Endothelial cell of umbilical vein (primary cell): ENCODE data around the gene IMPG2. TPM values are rescaled to one million over a fixed set of nuclear protein-coding genes. Genes with fewer than 3 reads are reported as not detected.

Experiments used
- BruUV-seq: library from RNA; stranded (reverse); fragments of 400-500 nt; replicated peaks from 2 replicates; lab custom pipeline; 2021; lab: Mats Ljungman, UMichigan
- CTCF ChIA-PET: fragments of 300-600, 350-600 bp; sonication (Branson Sonifier 250); formaldehyde crosslinking; loops from one replicate; lab custom pipeline; 2021; ENCODE audit warnings: antibody characterized with exemption, inconsistent platforms; lab: Charles Lee
- POLR2A ChIA-PET: fragments of 300-600, 350-600 bp; sonication (Branson Sonifier 250); formaldehyde crosslinking; loops from one replicate; lab custom pipeline; 2021; ENCODE audit warnings: antibody characterized with exemption, inconsistent platforms; lab: Charles Lee
- DNase-seq: peaks from one replicate; pipeline ENCODE4 v3.0.0-alpha.2; 2011; ENCODE audit warnings: low read depth, low spot score
- FAIRE-seq: peaks from 2 replicates; lab custom pipeline; 2011; peaks lifted over from hg19 to GRCh38; lab: Jason Lieb, UNC
- H2AFZ ChIP-seq: 2 replicates; pipeline ENCODE4 v1.6.0; 2012; ENCODE audit warnings: low read depth, low read length, control low read depth, inconsistent platforms
- H3K27ac ChIP-seq: 2 replicates; pipeline ENCODE4 v1.5.1; 2011; ENCODE audit warnings: low read depth, mild to moderate bottlenecking, control low read depth, low read length, moderate library complexity; ENCODE audit not compliant: insufficient read depth
- H3K27me3 ChIP-seq, 2 experiments: 2 replicates each; pipeline versions ENCODE4 v1.6.0 to v1.6.1; 2011; ENCODE audit warnings: low read length in 2 of 2, mixed read lengths in 1 of 2; ENCODE audit not compliant: control insufficient read depth in 2 of 2, insufficient read depth in 2 of 2
- H3K36me3 ChIP-seq, 2 experiments: 2 replicates in 1 of 2; 3 replicates in 1 of 2; pipeline ENCODE4 v1.5.1; 2011; ENCODE audit warnings: low read length in 2 of 2, mild to moderate bottlenecking in 1 of 2, moderate library complexity in 1 of 2; ENCODE audit not compliant: control insufficient read depth in 2 of 2, insufficient read depth in 2 of 2; ENCODE audit errors: extremely low read depth in 1 of 2
- H3K4me1 ChIP-seq: 3 replicates; pipeline ENCODE4 v1.5.1; 2011; ENCODE audit warnings: mild to moderate bottlenecking, low read length; ENCODE audit not compliant: control insufficient read depth, insufficient read depth; ENCODE audit errors: extremely low read depth
- H3K4me2 ChIP-seq: 2 replicates; pipeline ENCODE4 v1.6.1; 2011; ENCODE audit warnings: low read length, control low read depth, mixed read lengths; ENCODE audit not compliant: insufficient read depth
- H3K4me3 ChIP-seq, 3 experiments: fragments of 200-600 bp in 1 of 3; sonication (generic), shearing (Covaris generic) in 1 of 3; replicated peaks in 1 of 3; 2 replicates each; pipeline ENCODE4 v1.5.1; 2011 to 2016; ENCODE audit warnings: control low read depth in 3 of 3, low read length in 3 of 3, mild to moderate bottlenecking in 2 of 3, inconsistent platforms in 1 of 3, low read depth in 1 of 3, moderate library complexity in 1 of 3; ENCODE audit not compliant: insufficient read depth in 1 of 3
- H3K79me2 ChIP-seq: 2 replicates; pipeline ENCODE4 v1.6.0; 2012; ENCODE audit warnings: low read length, inconsistent platforms; ENCODE audit not compliant: control insufficient read depth, insufficient read depth
- H3K9ac ChIP-seq: replicated peaks from 2 replicates; pipeline ENCODE3; 2011; ENCODE audit warnings: low read length, control low read depth; ENCODE audit not compliant: insufficient read depth; ENCODE audit errors: extremely low read depth
- H3K9me1 ChIP-seq: replicated peaks from 3 replicates; pipeline ENCODE4 v1.6.0; 2011; ENCODE audit warnings: mild to moderate bottlenecking, low read length; ENCODE audit not compliant: control insufficient read depth, insufficient read depth; ENCODE audit errors: extremely low read depth
- H3K9me3 ChIP-seq: replicated peaks from 2 replicates; pipeline ENCODE4 v1.5.1; 2012; ENCODE audit warnings: low read length, inconsistent platforms; ENCODE audit not compliant: control insufficient read depth, insufficient read depth
- H4K20me1 ChIP-seq: replicated peaks from 2 replicates; pipeline ENCODE3; 2011; ENCODE audit warnings: mild to moderate bottlenecking, low read length; ENCODE audit not compliant: control insufficient read depth, insufficient read depth; ENCODE audit errors: extremely low read depth
- CTCF ChIP-seq, 2 donors: IDR thresholded peaks; 1 replicate in 1 of 2; 2 replicates in 1 of 2; pipeline ENCODE4 v1.5.1; 2011; ENCODE audit warnings: low read length in 2 of 2, mild to moderate bottlenecking in 2 of 2, moderate library complexity in 2 of 2, control low read depth in 1 of 2, inconsistent platforms in 1 of 2, low read depth in 1 of 2; ENCODE audit not compliant: insufficient read depth in 1 of 2; ENCODE audit errors: extremely low read depth in 1 of 2
- EZH2 ChIP-seq: IDR thresholded peaks from 2 replicates; pipeline ENCODE4 v1.6.1; 2012; ENCODE audit warnings: borderline replicate concordance, low read depth, mild to moderate bottlenecking, moderate library complexity, low read length, inconsistent platforms; ENCODE audit not compliant: severe bottlenecking
- FOS ChIP-seq: IDR thresholded peaks from 2 replicates; pipeline ENCODE4 v1.6.1; 2011; ENCODE audit warnings: mild to moderate bottlenecking, low read length, moderate library complexity, borderline replicate concordance; ENCODE audit not compliant: insufficient read depth
- GATA2 ChIP-seq: IDR thresholded peaks from 2 replicates; pipeline ENCODE4 v1.7.0; 2011; ENCODE audit warnings: low read depth, mild to moderate bottlenecking, moderate library complexity, mixed read lengths, low read length; ENCODE audit not compliant: insufficient read length, insufficient read depth
- JUN ChIP-seq: IDR thresholded peaks from 2 replicates; pipeline ENCODE4 v1.6.1; 2011; ENCODE audit warnings: borderline replicate concordance, low read depth; ENCODE audit not compliant: insufficient read length, insufficient read depth
- MYC ChIP-seq: IDR thresholded peaks from one replicate; pipeline ENCODE4 v1.6.1; 2011; ENCODE audit warnings: mild to moderate bottlenecking, low read depth, low read length
- POLR2A ChIP-seq: IDR thresholded peaks from 2 replicates; pipeline ENCODE4 v1.6.1; 2012; ENCODE audit warnings: low read depth, mild to moderate bottlenecking, control low read depth, low read length
- POLR2AphosphoS5 ChIP-seq: IDR thresholded peaks from 2 replicates; pipeline ENCODE4 v1.6.1; 2012; ENCODE audit warnings: low read depth, mild to moderate bottlenecking, control low read depth, low read length, moderate library complexity; ENCODE audit not compliant: insufficient read depth
- dilution Hi-C: fragments of 300-500 bp; cut with MboI; formaldehyde crosslinking; loops from one replicate; pipeline ENCODE4 v1.15.0; 2019; ENCODE audit warnings: low sequenced_read_pairs; ENCODE audit not compliant: extremely low pct_ligation_motif_present
- intact Hi-C: fragments of 100-400 bp; cut with micrococcal nuclease; formaldehyde crosslinking; loops from one replicate; pipeline ENCODE4 v1.10.0; 2022
- polyA plus RNA-seq, 4 experiments: library from polyadenylated mRNA; depleted of rRNA in 3 of 4; stranded (reverse) in 3 of 4; unstranded in 1 of 4; fragments of >200 nt; gene quantifications; 2 replicates each; pipeline versions ENCODE4 v1.2.1 to v1.2.3, GENCODE V29; 2011 to 2012; ENCODE audit warnings: missing spikeins in 1 of 4
- total RNA-seq: library from RNA; stranded (reverse); gene quantifications from 2 replicates; pipeline ENCODE4 v1.2.3, GENCODE V29; 2021
- TF ChIP-seq, protein P1 (sequence below): IDR thresholded peaks from 2 replicates; pipeline ENCODE4 v1.6.1; 2011; ENCODE audit not compliant: insufficient read depth, insufficient read length

The IMPG2 gene
- total and polyA plus RNA-seq, 2 donors (not counting 3 experiments of a cell fraction or from before 2014, with no cell fraction given): 0.39 to 0.71 TPM

DNA sequence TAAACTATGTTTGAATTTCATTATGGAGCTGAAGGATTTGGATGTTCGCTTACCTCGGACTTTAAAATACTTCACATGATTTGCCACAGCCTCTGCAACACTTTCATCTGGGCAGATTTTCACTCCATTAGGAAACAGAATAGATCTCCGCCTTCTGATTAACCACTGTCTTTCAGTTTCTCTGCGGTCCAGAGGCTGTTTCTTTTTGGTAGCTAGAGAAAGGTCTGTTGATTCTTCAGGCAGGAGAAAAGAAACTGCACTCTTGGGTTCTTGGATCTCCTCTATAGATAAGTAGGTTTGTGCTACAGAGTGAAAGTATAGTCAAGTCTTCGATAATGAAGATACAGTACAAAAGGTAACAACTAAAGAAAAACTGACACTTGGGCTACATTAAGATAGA lies 844 bp downstream of the IMPG2 start:
- Histone ChIP-seq H2AFZ (no peak overlapping the region), H3K27ac (no peak overlapping the region), H4K20me1 (no peaks in the 10 kb centered on the region), H3K4me3 (no peak overlapping the region), H3K4me2 (no peak overlapping the region), H3K36me3 (peaks cover 0 to 2% of the 10 kb centered on the region in 2 experiments), H3K9me1 (no peaks in the 10 kb centered on the region), H3K9me3 (no peaks in the 10 kb centered on the region), H3K9ac (no peak overlapping the region), H3K4me1 (no peaks in the 10 kb centered on the region), H3K79me2 (no peaks in the 10 kb centered on the region), H3K27me3 (no peaks in the 10 kb centered on the region)
- intact Hi-C loops: no loop called here
- ChIA-PET CTCF (no interaction called here), POLR2A (no interaction called here)
- no TSS peak for BruUV-seq
- DNase-seq (no peak), FAIRE-seq (no peak)
- dilution Hi-C loops: no loop called here
- TF ChIP-seq MYC (no peak), GATA2 (no peak), JUN (no peak), POLR2A (no peak)

- CTCF ChIA-PET: interaction anchor here (1.1 kb wide), 2 partner anchors 11 to 85 kb away, joined by 3 to 4 read pairs; no protein-coding TSS in a partner anchor
- no peaks in the 10 kb centered on the region for H3K9me1 ChIP-seq
- POLR2A ChIA-PET: no interaction called here
- H3K9me3 ChIP-seq: peaks cover 2% of the 10 kb centered on the region
- no peak overlapping the region for H3K4me3 ChIP-seq
- intact Hi-C loops (no loop called here), dilution Hi-C loops (no loop called here)
- no peak overlapping the region for H3K27ac ChIP-seq
- no TSS peak for BruUV-seq
- H3K36me3 ChIP-seq: no peaks in the 10 kb centered on the region
- no peak overlapping the region for H2AFZ ChIP-seq
- DNase-seq: no peak
- no peak overlapping the region for H3K9ac ChIP-seq
- no peaks in the 10 kb centered on the region for H3K79me2 ChIP-seq
- H3K27me3 ChIP-seq: no peaks in the 10 kb centered on the region
- TF ChIP-seq GATA2 (no peak), JUN (no peak), POLR2A (no peak), CTCF (IDR thresholded peaks at IDR 0.05; ENCODE audit: extremely low read depth in 1 of 2, insufficient read depth in 1 of 2, low read depth in 1 of 2, low read length in 2 of 2) (no peak), FOS (no peak), MYC (no peak), EZH2 (no peak), POLR2AphosphoS5 (no peak)
- TF ChIP-seq, protein P1, sequence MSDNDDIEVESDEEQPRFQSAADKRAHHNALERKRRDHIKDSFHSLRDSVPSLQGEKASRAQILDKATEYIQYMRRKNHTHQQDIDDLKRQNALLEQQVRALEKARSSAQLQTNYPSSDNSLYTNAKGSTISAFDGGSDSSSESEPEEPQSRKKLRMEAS: no peak
- FAIRE-seq: no peak
- no peaks in the 10 kb centered on the region for H3K4me1 ChIP-seq
- no peak overlapping the region for H3K4me2 ChIP-seq
- H4K20me1 ChIP-seq: no peaks in the 10 kb centered on the region
These were observed 7.8 kb downstream of the IMPG2 start for GRCh38 chr3:101312545-101312944.
